Testis (tissue), 3 donors: ENCODE data around the gene PRSS37. TPM values are rescaled to one million over a fixed set of nuclear protein-coding genes. Genes with fewer than 3 reads are reported as not detected.

Experiments
- DNase-seq: peaks from one replicate; pipeline ENCODE4 v3.0.0-alpha.2; 2019
- H3K27ac ChIP-seq, 2 donors: fragments of 200-600 bp; sonication (generic); one replicate each; pipeline ENCODE4 v1.5.1; 2019
- H3K27me3 ChIP-seq: fragments of 200-600 bp; sonication (generic); one replicate; pipeline ENCODE4 v1.5.1; 2019
- H3K36me3 ChIP-seq: fragments of 200-600 bp; sonication (generic); one replicate; pipeline ENCODE4 v1.5.1; 2017; ENCODE audit warnings: low read depth; ENCODE audit errors: missing control alignments
- H3K4me1 ChIP-seq: fragments of 200-600 bp; sonication (generic); one replicate; pipeline ENCODE4 v1.5.1; 2019
- H3K4me3 ChIP-seq, 2 donors: fragments of 200-600 bp; sonication (generic); one replicate each; pipeline ENCODE4 v1.5.1; 2017 to 2019
- H3K9me3 ChIP-seq: fragments of 200-600 bp; sonication (generic); one replicate; pipeline ENCODE4 v1.5.1; 2017
- CTCF ChIP-seq, 3 experiments: fragments of 450-650 bp in 2 of 3; fragments of 200-600 bp in 1 of 3; sonication (generic) in 1 of 3; IDR thresholded peaks; one replicate each; pipeline ENCODE4 v1.5.1; 2016 to 2019; ENCODE audit warnings: antibody characterized with exemption in 3 of 3, mild to moderate bottlenecking in 2 of 3, moderate library complexity in 1 of 3
- POLR2A ChIP-seq: fragments of 450-650 bp; IDR thresholded peaks from one replicate; pipeline ENCODE4 v1.6.1; 2017; ENCODE audit warnings: antibody characterized with exemption, mild to moderate bottlenecking, moderate library complexity
- WGBS, 2 donors: methylation state at CpG; one replicate each; pipeline ENCODE4 v1.1.5; 2018; 5-methylcytosine and 5-hydroxymethylcytosine counted together
- intact Hi-C: fragments of 100-400 bp; cut with DNase I; formaldehyde crosslinking; loops from one replicate; pipeline ENCODE4 v1.15.1; 2023; ENCODE audit warnings: low total_unique reads
- polyA plus RNA-seq: library from polyadenylated mRNA; stranded (reverse); fragments of 350-450 nt; fragmentation: Illumina TruSeq; extraction: RNeasy Lipid Tissue Mini Kit (QIAGEN cat#74804); gene quantifications from one replicate; pipeline ENCODE4 v1.2.3, GENCODE V29; 2014; ENCODE audit warnings: low read depth, low replicate concordance; ENCODE audit not compliant: insufficient read depth
- total RNA-seq, 2 donors: library from RNA; depleted of rRNA; stranded (reverse); fragments of >200 nt; gene quantifications; one replicate each; pipeline ENCODE4 v1.2.3, GENCODE V29; 2016

PRSS37 gene
- total and polyA plus RNA-seq, 3 donors from 2014 or later = 17.1 to 54.7 (median 38.6) TPM

DNA sequence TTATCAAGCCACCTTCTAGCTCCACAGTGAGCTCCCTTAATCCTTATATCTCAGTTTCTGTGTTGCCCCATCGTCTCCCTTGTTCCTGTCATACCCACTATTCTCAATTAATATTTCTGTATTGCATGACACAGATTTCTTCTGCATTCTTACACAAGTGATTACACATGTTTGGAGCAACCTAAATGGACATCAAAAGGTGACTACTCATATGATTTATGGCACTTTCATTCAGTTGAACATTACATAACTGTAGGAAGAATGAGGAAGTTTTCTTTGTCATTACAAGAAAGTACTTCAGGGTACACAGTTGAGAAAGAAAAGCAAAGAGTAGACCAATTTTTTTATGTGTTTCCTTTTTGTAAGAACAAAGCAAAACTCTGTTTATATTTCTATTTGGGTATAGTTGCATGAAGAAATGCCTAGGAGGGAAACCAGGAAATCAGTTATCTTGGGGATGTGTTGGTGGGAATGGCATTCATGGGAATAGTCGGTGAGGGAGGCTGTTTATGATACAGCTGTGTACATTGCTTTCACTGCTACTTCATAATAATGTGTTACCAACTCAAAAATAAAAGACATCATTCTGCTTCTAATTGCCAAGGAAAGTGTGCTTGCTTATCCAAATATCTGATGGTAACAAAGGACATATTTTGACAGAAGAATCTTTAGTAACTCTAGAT, 23.6 kb upstream of the PRSS37 start:
- H3K36me3 ChIP-seq = no peaks in the 10 kb centered on the region
- no peaks in the 10 kb centered on the region for H3K9me3 ChIP-seq
- no peak for TF ChIP-seq POLR2A
- no peaks in the 10 kb centered on the region for H3K27me3 ChIP-seq
- no peak for DNase-seq
- intact Hi-C loops = no loop called here
- 72 to 73% methylated on average over 2 of the region's 2 CpGs for WGBS, 2 donors
- no peak overlapping the region for H3K4me3 ChIP-seq
- no peak overlapping the region for H3K27ac ChIP-seq
- no peaks in the 10 kb centered on the region for H3K4me1 ChIP-seq

DNA sequence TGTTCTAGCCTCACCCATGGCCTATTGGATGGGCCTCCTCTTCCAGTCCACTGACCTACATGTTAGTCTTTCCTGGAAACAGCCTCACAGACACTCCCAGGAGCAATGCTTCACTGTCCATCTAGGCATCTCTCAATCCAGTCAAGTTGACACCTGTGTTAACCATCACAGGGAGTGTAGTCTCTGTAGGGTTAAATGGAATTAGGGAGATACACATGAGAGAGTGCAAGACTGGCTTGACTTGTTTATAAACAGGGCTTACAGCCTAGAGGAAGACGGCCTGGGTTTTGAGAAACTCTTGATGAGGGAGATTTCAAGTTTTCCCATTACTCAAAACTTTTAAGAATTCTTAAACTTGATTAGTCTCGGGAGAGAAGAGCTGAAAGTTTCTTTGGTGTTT, 18.9 kb upstream of the PRSS37 start:
- DNase-seq = no peak
- WGBS, 2 donors = 79 to 88% methylated on average over 2 of the region's 2 CpGs
- no peaks in the 10 kb centered on the region for H3K9me3 ChIP-seq

DNA sequence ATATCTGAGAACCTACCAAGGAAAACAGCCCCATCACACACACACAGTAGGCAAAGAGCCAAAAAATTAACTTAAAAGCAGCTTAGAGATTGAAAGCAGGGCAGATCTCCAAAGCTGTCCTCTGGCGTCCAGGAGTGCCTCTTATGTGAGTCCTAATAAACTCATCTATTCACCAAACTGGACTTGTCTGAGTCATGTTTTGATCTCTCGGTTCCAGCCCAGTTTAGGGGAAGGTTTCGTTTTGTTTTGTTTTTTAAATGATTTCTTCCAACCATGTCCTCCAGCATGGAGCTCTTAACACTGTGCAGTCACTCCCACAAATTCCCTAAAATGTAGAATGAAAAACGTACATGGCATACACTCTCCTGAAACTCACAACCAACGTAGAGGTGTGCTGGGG, 6.7 kb upstream of the PRSS37 start:
- 84 to 88% methylated on average over 5 of the region's 5 CpGs for WGBS, 2 donors
- Histone ChIP-seq H3K36me3 (no peaks in the 10 kb centered on the region), H3K9me3 (no peaks in the 10 kb centered on the region), H3K4me3 (no peak overlapping the region), H3K27me3 (no peaks in the 10 kb centered on the region), H3K4me1 (no peaks in the 10 kb centered on the region), H3K27ac (no peak overlapping the region)
- TF ChIP-seq POLR2A (no peak), CTCF (IDR thresholded peaks at IDR 0.05) (no peak)
- DNase-seq = no peak
- intact Hi-C loops = no loop called here

More for the DNA sequence above, 18.9 kb upstream of the PRSS37 start:
- Histone ChIP-seq H3K4me1 (no peaks in the 10 kb centered on the region), H3K36me3 (no peaks in the 10 kb centered on the region), H3K27ac (no peak overlapping the region), H3K4me3 (no peak overlapping the region), H3K27me3 (no peaks in the 10 kb centered on the region)
- intact Hi-C loops = no loop called here
- TF ChIP-seq CTCF (IDR thresholded peaks at IDR 0.05) (no peak), POLR2A (no peak)

DNA sequence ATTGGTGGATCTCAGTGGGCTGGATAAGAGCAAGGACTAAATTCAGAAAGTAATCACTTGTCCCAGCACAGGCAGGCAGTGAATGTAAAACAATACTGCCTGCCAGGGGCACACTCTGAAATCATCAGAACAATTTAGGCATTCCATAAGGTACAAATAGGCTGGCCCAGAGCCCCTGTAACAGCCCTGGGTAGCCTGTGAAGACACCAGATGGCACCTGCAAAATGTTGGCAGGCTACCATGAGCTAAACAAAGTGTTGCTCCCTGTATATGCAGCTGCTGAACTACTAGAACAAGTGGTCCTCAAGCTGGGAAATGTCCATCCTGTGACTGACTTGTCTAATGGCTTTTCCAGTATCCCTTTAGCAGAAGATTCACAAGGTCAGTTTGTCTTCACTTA, 3.0 kb upstream of the PRSS37 start:
- no peak overlapping the region for H3K4me3 ChIP-seq
- H3K4me1 ChIP-seq = no peaks in the 10 kb centered on the region
- H3K27me3 ChIP-seq = no peaks in the 10 kb centered on the region
- DNase-seq = no peak
- intact Hi-C loops = no loop called here
- no peak overlapping the region for H3K27ac ChIP-seq
- H3K9me3 ChIP-seq = no peaks in the 10 kb centered on the region
- no peak for TF ChIP-seq CTCF (IDR thresholded peaks at IDR 0.05)
- no peak for TF ChIP-seq POLR2A
- H3K36me3 ChIP-seq = no peaks in the 10 kb centered on the region

- Histone ChIP-seq H3K27me3 (no peaks in the 10 kb centered on the region), H3K4me3 (no peak overlapping the region), H3K9me3 (no peaks in the 10 kb centered on the region), H3K36me3 (no peaks in the 10 kb centered on the region), H3K4me1 (no peaks in the 10 kb centered on the region), H3K27ac (no peak overlapping the region)
- WGBS, 2 donors = 74 to 80% methylated on average over 1 of the region's 1 CpG
- intact Hi-C loops = no loop called here
- DNase-seq = no peak
- no peak for TF ChIP-seq CTCF (IDR thresholded peaks at IDR 0.05)
These were observed 1.6 kb upstream of the PRSS37 start for GRCh38 chr7:141842904-141843303.
